Measurements from ENCODE around the gene CCNA2. TPM values are rescaled to one million over a fixed set of nuclear protein-coding genes. Genes with fewer than 3 reads are reported as not detected.

Gene CCNA2
- total and polyA plus RNA-seq, 9 of the 15 experiments (the other 6 are each of a cell fraction or from before 2014, with no cell fraction given) = 37.1 to 197 (median 154) TPM

GRCh38 chr4:121790976-121791375 lies 32.7 kb downstream of the CCNA2 start (continued):
- TF ChIP-seq ZNF318 (IDR thresholded peaks at IDR 0.05; ENCODE audit: borderline replicate concordance in 1 of 2, low read depth in 1 of 2) = peak in 1 of 2 experiments; percentile 30; a peak in 1 of 4 replicates
- peak; percentile 59 for TF ChIP-seq ZNF316 (IDR thresholded peaks at IDR 0.05)
- TF ChIP-seq MBD2 (IDR thresholded peaks at IDR 0.05; ENCODE audit: borderline replicate concordance, low read depth) = 0 out of 2 replicates have a peak, but pooled peaks have one; percentile 32
- no peak for TF ChIP-seq ZNF23 (CRISPR knock-in tag; IDR thresholded peaks at IDR 0.05)
- peak; percentile 36 for TF ChIP-seq CXXC5 (CRISPR knock-in tag; IDR thresholded peaks at IDR 0.05)
- peak; percentile 78 for TF ChIP-seq MTA1 (IDR thresholded peaks at IDR 0.05; ENCODE audit: borderline replicate concordance)
- TF ChIP-seq ZBTB1 (CRISPR knock-in tag; IDR thresholded peaks at IDR 0.05; ENCODE audit: borderline replicate concordance, low read depth) = no peak
- peak; percentile 73; the same call in 1 of the 2 replicates for TF ChIP-seq FOXJ2 (tag; IDR thresholded peaks at IDR 0.05)
- no peak for TF ChIP-seq WHSC1 (IDR thresholded peaks at IDR 0.05; ENCODE audit: low read length)
- TF ChIP-seq SNAPC5 (CRISPR knock-in tag; IDR thresholded peaks at IDR 0.05) = no peak
- peak; percentile 43; the same call in 1 of the 2 replicates for TF ChIP-seq ZBTB12 (CRISPR knock-in tag; IDR thresholded peaks at IDR 0.05)
- TF ChIP-seq SIN3B (IDR thresholded peaks at IDR 0.05; ENCODE audit: low read depth) = no peak
- TF ChIP-seq PHB2 (IDR thresholded peaks at IDR 0.05; ENCODE audit: low read depth) = peak; percentile 58; the same call in 1 of the 2 replicates
- no peak for TF ChIP-seq STAT5B (CRISPR knock-in tag; IDR thresholded peaks at IDR 0.05)
- peak; percentile 26; the same call in 1 of the 2 replicates for TF ChIP-seq TFAP4 (CRISPR knock-in tag; IDR thresholded peaks at IDR 0.05; ENCODE audit: borderline replicate concordance)
- peak; percentile 79 for TF ChIP-seq C11orf30 (IDR thresholded peaks at IDR 0.05; ENCODE audit: low read depth)
- TF ChIP-seq ZFP36 (IDR thresholded peaks at IDR 0.05; ENCODE audit: low read depth, low read length, partially characterized antibody) = peak; percentile 8
- peak; percentile 47; the same call in 1 of the 2 replicates for TF ChIP-seq ZBTB2 (IDR thresholded peaks at IDR 0.05)

Data from K562 (cell line).